Breast epithelium (tissue), 4 donors: ENCODE results near the gene DCAF15. TPM values are rescaled to one million over a fixed set of nuclear protein-coding genes. Genes with fewer than 3 reads are reported as not detected.

Experiments
- DNase-seq, 2 donors: peaks; one replicate each; pipeline ENCODE4 v3.0.0-alpha.2; 2019; ENCODE audit warnings: low spot score in 2 of 2
- H3K27ac ChIP-seq, 2 donors: fragments of 200-600 bp; sonication (generic) in 1 of 2; one replicate each; pipeline ENCODE4 v1.5.1; 2016 to 2019; ENCODE audit warnings: mild to moderate bottlenecking in 1 of 2
- H3K27me3 ChIP-seq, 2 donors: fragments of 200-600 bp; sonication (generic) in 1 of 2; one replicate each; pipeline versions ENCODE4 v1.5.1 to v1.6.0; 2017 to 2019; ENCODE audit warnings: control low read depth in 1 of 2, mild to moderate bottlenecking in 1 of 2
- H3K36me3 ChIP-seq: fragments of 200-600 bp; one replicate; pipeline ENCODE4 v1.5.1; 2019
- H3K4me1 ChIP-seq, 2 donors: fragments of 200-600 bp; sonication (generic); one replicate each; pipeline ENCODE4 v1.5.1; 2016 to 2019; ENCODE audit warnings: control low read depth in 1 of 2
- H3K4me3 ChIP-seq, 3 donors: fragments of 200-600 bp; sonication (generic); 1 replicate in 2 of 3; 2 replicates in 1 of 3; pipeline ENCODE4 v1.5.1; 2016 to 2019; ENCODE audit warnings: mild to moderate bottlenecking in 3 of 3, moderate library complexity in 2 of 3
- H3K9me3 ChIP-seq, 2 donors: fragments of 200-600 bp; sonication (generic) in 1 of 2; one replicate each; pipeline ENCODE4 v1.5.1; 2016 to 2019; ENCODE audit warnings: control low read depth in 1 of 2
- CTCF ChIP-seq, 3 donors: fragments of 450-650 bp; IDR thresholded peaks; one replicate each; pipeline ENCODE4 v1.5.1; 2016 to 2017; ENCODE audit warnings: antibody characterized with exemption in 3 of 3, mild to moderate bottlenecking in 3 of 3, moderate library complexity in 3 of 3
- POLR2A ChIP-seq: fragments of 450-650 bp; IDR thresholded peaks from one replicate; pipeline ENCODE4 v1.6.1; 2016; ENCODE audit warnings: antibody characterized with exemption, mild to moderate bottlenecking, moderate library complexity
- POLR2AphosphoS5 ChIP-seq, 3 donors: sonication (generic); formaldehyde crosslinking; IDR thresholded peaks; one replicate each; pipeline ENCODE4 v1.6.1; 2017; ENCODE audit warnings: antibody characterized with exemption in 3 of 3
- intact Hi-C: fragments of 100-400 bp; cut with DNase I; formaldehyde crosslinking; loops from one replicate; pipeline ENCODE4 v1.15.1; 2023; ENCODE audit warnings: low total_unique reads
- total RNA-seq, 3 donors: library from RNA; depleted of rRNA; stranded (reverse); fragments of >200 nt; gene quantifications; one replicate each; pipeline ENCODE4 v1.1.0, GENCODE V29; 2016

The DCAF15 gene
- total RNA-seq, 3 donors from 2014 or later, result 13.4 to 22.7 (median 19.0) TPM

DNA sequence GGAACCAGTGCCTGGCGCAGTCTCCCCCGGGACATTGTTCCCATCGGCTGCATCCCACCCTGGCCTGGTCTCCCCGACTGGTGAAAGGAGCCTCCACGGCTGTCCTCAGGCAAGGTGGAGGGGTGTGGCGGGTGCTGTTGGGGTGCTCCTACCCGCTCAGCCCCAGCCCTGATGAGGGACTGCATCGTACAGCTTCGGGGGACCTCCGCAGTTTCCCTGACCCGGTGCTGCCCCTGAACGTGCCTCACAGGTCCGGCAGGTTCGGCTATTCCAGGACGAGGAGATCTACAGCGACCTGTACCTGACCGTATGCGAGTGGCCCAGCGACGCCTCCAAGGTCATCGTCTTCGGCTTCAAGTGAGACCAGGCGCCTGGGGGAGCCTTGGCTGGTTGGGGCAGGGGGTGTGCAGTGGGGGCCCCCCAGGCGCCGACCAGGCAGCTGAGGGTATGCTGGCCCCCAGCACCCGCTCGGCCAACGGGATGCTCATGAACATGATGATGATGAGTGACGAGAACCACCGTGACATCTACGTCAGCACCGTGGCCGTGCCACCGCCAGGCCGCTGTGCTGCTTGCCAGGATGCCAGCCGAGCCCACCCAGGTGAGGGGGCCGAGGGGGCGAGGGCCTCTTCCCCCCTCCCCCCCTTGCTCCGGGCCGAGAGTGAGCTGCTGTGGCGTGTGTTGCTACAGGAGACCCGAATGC lies 3.5 kb downstream of the DCAF15 start:
- H3K9me3 ChIP-seq, result no peaks in the 10 kb centered on the region
- no peaks in the 10 kb centered on the region for H3K27me3 ChIP-seq
- TF ChIP-seq POLR2AphosphoS5 (IDR thresholded peaks at IDR 0.05), result no peak
- TF ChIP-seq CTCF (IDR thresholded peaks at IDR 0.05), result no peak
- no peak for TF ChIP-seq POLR2A
- H3K27ac ChIP-seq, result no peak overlapping the region
- peaks cover 7 to 12% of the 10 kb centered on the region in 2 donors for H3K4me1 ChIP-seq
- peaks cover 3% of the 10 kb centered on the region for H3K36me3 ChIP-seq
- no peak overlapping the region for H3K4me3 ChIP-seq
- intact Hi-C loops, result no loop called here
- DNase-seq, result no peak

- intact Hi-C loops, result no loop called here
- Histone ChIP-seq H3K9me3 (no peaks in the 10 kb centered on the region), H3K27ac (no peak overlapping the region), H3K36me3 (peaks cover 3% of the 10 kb centered on the region), H3K27me3 (no peaks in the 10 kb centered on the region), H3K4me3 (no peak overlapping the region), H3K4me1 (peaks cover 7 to 12% of the 10 kb centered on the region in 2 donors)
- DNase-seq, result no peak
- TF ChIP-seq CTCF (IDR thresholded peaks at IDR 0.05) (no peak), POLR2A (no peak)
Measured at GRCh38 chr19:13956365-13956744, 4.0 kb downstream of the DCAF15 start.

- no peaks in the 10 kb centered on the region for H3K27me3 ChIP-seq
- no peak overlapping the region for H3K27ac ChIP-seq
- H3K4me1 ChIP-seq, result peaks cover 7 to 12% of the 10 kb centered on the region in 2 donors
- intact Hi-C loops, result no loop called here
- DNase-seq, result no peak
- TF ChIP-seq POLR2AphosphoS5 (IDR thresholded peaks at IDR 0.05), result no peak
- TF ChIP-seq POLR2A, result no peak
- no peak for TF ChIP-seq CTCF (IDR thresholded peaks at IDR 0.05)
- H3K9me3 ChIP-seq, result no peaks in the 10 kb centered on the region
- peaks cover 3% of the 10 kb centered on the region for H3K36me3 ChIP-seq
- H3K4me3 ChIP-seq, result no peak overlapping the region
Measured at GRCh38 chr19:13957051-13957450, 4.7 kb downstream of the DCAF15 start.

DNA sequence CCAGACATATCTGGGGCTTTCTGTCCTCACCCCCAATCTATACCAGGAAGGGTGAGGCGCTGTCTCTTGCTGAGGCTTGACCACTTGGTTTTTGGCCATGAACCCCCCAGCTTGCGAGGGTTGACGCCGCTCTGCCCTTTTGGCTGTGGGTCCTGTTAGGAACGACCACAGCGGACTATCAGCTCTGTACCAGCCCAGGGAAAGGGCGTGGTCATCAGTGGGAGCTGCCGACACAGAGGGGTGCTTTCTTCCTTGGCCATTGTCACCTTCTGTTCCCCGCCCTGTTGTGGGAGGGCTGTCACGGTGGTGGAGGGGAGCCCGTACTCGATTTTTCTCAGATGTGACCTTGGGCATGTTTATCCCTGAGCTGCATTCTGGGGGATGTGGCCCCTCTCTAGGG lies 5.7 kb downstream of the DCAF15 start:
- H3K9me3 ChIP-seq, result no peaks in the 10 kb centered on the region
- TF ChIP-seq POLR2AphosphoS5 (IDR thresholded peaks at IDR 0.05) (no peak), POLR2A (no peak), CTCF (IDR thresholded peaks at IDR 0.05) (no peak)
- H3K4me1 ChIP-seq, result peaks cover 5 to 11% of the 10 kb centered on the region in 2 donors
- no peaks in the 10 kb centered on the region for H3K27me3 ChIP-seq
- no peak overlapping the region for H3K4me3 ChIP-seq
- peaks cover 3% of the 10 kb centered on the region for H3K36me3 ChIP-seq
- no peak overlapping the region for H3K27ac ChIP-seq
- intact Hi-C loops, result no loop called here
- no peak for DNase-seq

- no peak for DNase-seq
- H3K9me3 ChIP-seq, result no peaks in the 10 kb centered on the region
- H3K27me3 ChIP-seq, result no peaks in the 10 kb centered on the region
- no peak for TF ChIP-seq POLR2AphosphoS5 (IDR thresholded peaks at IDR 0.05)
- no peak for TF ChIP-seq POLR2A
- TF ChIP-seq CTCF (IDR thresholded peaks at IDR 0.05), result no peak
- no peak overlapping the region for H3K4me3 ChIP-seq
- H3K27ac ChIP-seq, result no peak overlapping the region
- intact Hi-C loops, result no loop called here
- peaks cover 3% of the 10 kb centered on the region for H3K36me3 ChIP-seq
- no peaks in the 10 kb centered on the region for H3K4me1 ChIP-seq
Measured at GRCh38 chr19:13959141-13959961, 7.0 kb downstream of the DCAF15 start.
